ENCODE results near the gene WASF3.
A peak's percentile ranks its signal among the peaks of the same experiment; 100 is the strongest.
"Not testable (repeated sequence)": the region's sequence is repeated elsewhere in the genome, so short reads cannot be mapped to it uniquely, and the experiment has no call there.

Gene WASF3

GRCh38 chr13:26709461-26709860 is 152.0 kb downstream of the WASF3 start:
- no peak for DNase-seq (ENCODE audit: extremely low read depth in 1 of 2, low read depth in 1 of 2)

- DNase-seq (ENCODE audit: extremely low read depth in 1 of 2, low read depth in 1 of 2) = no peak
Measured at GRCh38 chr13:26710166-26710565, 152.7 kb downstream of the WASF3 start.

- DNase-seq (ENCODE audit: extremely low read depth in 1 of 2, low read depth in 1 of 2) = no peak
Measured at GRCh38 chr13:26711211-26711610, 153.7 kb downstream of the WASF3 start.

- DNase-seq (ENCODE audit: extremely low read depth in 1 of 2, low read depth in 1 of 2) = no peak
Measured at GRCh38 chr13:26713341-26713740, 155.9 kb downstream of the WASF3 start.

GRCh38 chr13:26716984-26717383 is 159.5 kb downstream of the WASF3 start:
- no peak for DNase-seq (ENCODE audit: extremely low read depth in 1 of 2, low read depth in 1 of 2)

- DNase-seq (ENCODE audit: extremely low read depth in 1 of 2, low read depth in 1 of 2) = no peak
Measured at GRCh38 chr13:26718146-26718545, 160.7 kb downstream of the WASF3 start.

- DNase-seq (ENCODE audit: extremely low read depth in 1 of 2, low read depth in 1 of 2) = no peak
Measured at GRCh38 chr13:26718872-26719271, 161.4 kb downstream of the WASF3 start.

GRCh38 chr13:26719356-26719945 is 162.0 kb downstream of the WASF3 start:
- DNase-seq (ENCODE audit: extremely low read depth in 1 of 2, low read depth in 1 of 2) = no peak

- DNase-seq (ENCODE audit: extremely low read depth in 1 of 2, low read depth in 1 of 2) = peak; percentile 6 to 11
Measured at GRCh38 chr13:26721251-26722121, 164.0 kb downstream of the WASF3 start.

GRCh38 chr13:26722321-26722720 is 164.8 kb downstream of the WASF3 start:
- no peak for DNase-seq (ENCODE audit: extremely low read depth in 1 of 2, low read depth in 1 of 2)

GRCh38 chr13:26723620-26724019 is 166.1 kb downstream of the WASF3 start:
- not testable (repeated sequence) for DNase-seq (ENCODE audit: extremely low read depth in 1 of 2, low read depth in 1 of 2)

- DNase-seq (ENCODE audit: extremely low read depth in 1 of 2, low read depth in 1 of 2) = no peak
Measured at GRCh38 chr13:26726684-26727083, 169.2 kb downstream of the WASF3 start.

- DNase-seq (ENCODE audit: extremely low read depth in 1 of 2, low read depth in 1 of 2) = no peak
Measured at GRCh38 chr13:26727122-26727521, 169.6 kb downstream of the WASF3 start.

- DNase-seq (ENCODE audit: extremely low read depth in 1 of 2, low read depth in 1 of 2) = no peak
Measured at GRCh38 chr13:26727633-26728032, 170.2 kb downstream of the WASF3 start.

GRCh38 chr13:26735677-26736076 is 178.2 kb downstream of the WASF3 start:
- DNase-seq (ENCODE audit: extremely low read depth in 1 of 2, low read depth in 1 of 2) = no peak

Data from stimulated activated CD8-positive, alpha-beta memory T cell treated with anti-CD3 and anti-CD28 coated beads, Interleukin-7, amount 100 ng/mL, for 48 hours (primary cell).